IMR-90 (cell line): ENCODE results near the gene INAVA. TPM values are rescaled to one million over a fixed set of nuclear protein-coding genes. Genes with fewer than 3 reads are reported as not detected.

Experiments used
- ATAC-seq: fragments of 200-7000 bp; cut with Tn5 transposase; 2 replicates; pipeline ENCODE4 v1.9.1; 2020; ENCODE audit warnings: low read depth, mild to moderate bottlenecking, moderate library complexity
- BruUV-seq: library from RNA; stranded (reverse); fragments of 400-500 nt; replicated peaks from 2 replicates; lab custom pipeline; 2021; lab: Mats Ljungman, UMichigan
- CTCF ChIA-PET: fragments of 300-600 bp; formaldehyde crosslinking; extraction: SDS; loops from one replicate; lab custom pipeline; 2021; ENCODE audit warnings: antibody characterized with exemption; lab: Yijun Ruan, JAX
- POLR2A ChIA-PET: fragments of 300-600 bp; sonication (Branson Sonifier 250); formaldehyde crosslinking; loops from one replicate; lab custom pipeline; 2022; ENCODE audit warnings: antibody characterized with exemption; ENCODE audit not compliant: unreplicated experiment; lab: Charles Lee
- DNase-seq: peaks from one replicate; pipeline ENCODE4 v3.0.0; 2013
- H2AFZ ChIP-seq: replicated peaks from 2 replicates; pipeline ENCODE3; 2013; ENCODE audit warnings: low read length, mild to moderate bottlenecking; ENCODE audit not compliant: poor library complexity
- H2AK5ac ChIP-seq: 2 replicates; pipeline ENCODE4 v1.6.1; 2013; ENCODE audit warnings: low read depth, low read length, inconsistent platforms
- H2AK9ac ChIP-seq: replicated peaks from 2 replicates; pipeline ENCODE3; 2013; ENCODE audit warnings: mild to moderate bottlenecking, low read depth, low read length, moderate library complexity; ENCODE audit not compliant: poor library complexity
- H2BK120ac ChIP-seq: 2 replicates; pipeline ENCODE4 v1.6.1; 2013; ENCODE audit warnings: low read depth, low read length, inconsistent platforms
- H2BK15ac ChIP-seq: 3 replicates; pipeline ENCODE4 v1.6.1; 2013; ENCODE audit warnings: low read depth, low read length, inconsistent platforms
- H2BK20ac ChIP-seq: 2 replicates; pipeline ENCODE4 v1.6.1; 2013; ENCODE audit warnings: low read depth, mild to moderate bottlenecking, inconsistent platforms, low read length, moderate library complexity
- H2BK5ac ChIP-seq: 2 replicates; pipeline ENCODE4 v1.6.1; 2013; ENCODE audit warnings: mild to moderate bottlenecking, low read depth, low read length, inconsistent platforms; ENCODE audit not compliant: poor library complexity, severe bottlenecking
- H3K14ac ChIP-seq: replicated peaks from 2 replicates; pipeline ENCODE4 v1.6.1; 2013; ENCODE audit warnings: low read depth, low read length, inconsistent platforms
- H3K18ac ChIP-seq: 2 replicates; pipeline ENCODE4 v1.6.1; 2013; ENCODE audit warnings: low read depth, low read length, control low read depth
- H3K23ac ChIP-seq: 2 replicates; pipeline ENCODE4 v1.6.1; 2013; ENCODE audit warnings: low read depth, low read length, inconsistent platforms
- H3K27ac ChIP-seq: 2 replicates; pipeline ENCODE4 v1.5.1; 2013; ENCODE audit warnings: mild to moderate bottlenecking, control low read depth, low read length; ENCODE audit not compliant: insufficient read depth
- H3K27me3 ChIP-seq: 2 replicates; pipeline ENCODE4 v1.6.1; 2013; ENCODE audit warnings: low read length; ENCODE audit not compliant: control insufficient read depth, insufficient read depth
- H3K36me3 ChIP-seq: 2 replicates; pipeline ENCODE4 v1.6.1; 2013; ENCODE audit warnings: low read length, mixed read lengths; ENCODE audit not compliant: control insufficient read depth, insufficient read depth
- H3K4ac ChIP-seq: 2 replicates; pipeline ENCODE4 v1.6.1; 2013; ENCODE audit warnings: low read depth, low read length, inconsistent platforms
- H3K4me1 ChIP-seq: 2 replicates; pipeline ENCODE4 v1.6.1; 2013; ENCODE audit warnings: low read length, mixed read lengths; ENCODE audit not compliant: control insufficient read depth, insufficient read depth
- H3K4me2 ChIP-seq: 2 replicates; pipeline ENCODE4 v1.6.1; 2013; ENCODE audit warnings: low read depth, mild to moderate bottlenecking, control low read depth, low read length, moderate library complexity
- H3K4me3 ChIP-seq: 2 replicates; pipeline ENCODE4 v1.5.1; 2013; ENCODE audit warnings: low read depth, mild to moderate bottlenecking, control low read depth, low read length, moderate library complexity; ENCODE audit not compliant: insufficient read depth
- H3K56ac ChIP-seq: 2 replicates; pipeline ENCODE4 v1.6.1; 2013; ENCODE audit warnings: low read length, inconsistent platforms; ENCODE audit not compliant: insufficient read depth; ENCODE audit errors: extremely low read depth
- H3K79me1 ChIP-seq, 2 experiments: 2 replicates each; pipeline ENCODE4 v1.6.1; 2013; ENCODE audit warnings: low read length in 2 of 2, inconsistent platforms in 1 of 2, low read depth in 1 of 2
- H3K9ac ChIP-seq: 2 replicates; pipeline ENCODE4 v1.6.1; 2013; ENCODE audit warnings: low read depth, low read length, control low read depth
- H3K9me1 ChIP-seq: 2 replicates; pipeline ENCODE4 v1.6.1; 2013; ENCODE audit warnings: low read length, inconsistent platforms; ENCODE audit not compliant: insufficient read depth
- H3K9me3 ChIP-seq: 2 replicates; pipeline ENCODE4 v1.6.1; 2013; ENCODE audit warnings: low read length; ENCODE audit not compliant: control insufficient read depth, insufficient read depth
- H4K20me1 ChIP-seq: 2 replicates; pipeline ENCODE4 v1.6.1; 2013; ENCODE audit warnings: low read length, inconsistent platforms; ENCODE audit not compliant: insufficient read depth
- H4K5ac ChIP-seq: 2 replicates; pipeline ENCODE4 v1.6.1; 2013; ENCODE audit warnings: mild to moderate bottlenecking, low read depth, low read length, control low read depth
- H4K8ac ChIP-seq, 2 experiments: 2 replicates each; pipeline ENCODE4 v1.6.1; 2013; ENCODE audit warnings: low read depth in 2 of 2, low read length in 2 of 2, control low read depth in 1 of 2, inconsistent platforms in 1 of 2
- H4K91ac ChIP-seq: 2 replicates; pipeline ENCODE4 v1.6.1; 2013; ENCODE audit warnings: low read depth, low read length, inconsistent platforms; ENCODE audit not compliant: insufficient read depth
- CEBPB ChIP-seq: IDR thresholded peaks from 2 replicates; pipeline ENCODE4 v1.6.1; 2012; ENCODE audit warnings: low read depth, low read length, improper control_type of control experiment
- FOS ChIP-seq: fragments of 150-350 bp; IDR thresholded peaks from 2 replicates; pipeline ENCODE4 v1.6.1; 2016; ENCODE audit warnings: low read depth, low read length
- MAFK ChIP-seq: IDR thresholded peaks from 2 replicates; pipeline ENCODE4 v1.6.1; 2012; ENCODE audit warnings: low read depth, low read length, improper control_type of control experiment
- MAZ ChIP-seq: IDR thresholded peaks from 2 replicates; pipeline ENCODE4 v1.6.1; 2012; ENCODE audit warnings: low read depth, mild to moderate bottlenecking, low read length, improper control_type of control experiment, moderate library complexity, borderline replicate concordance
- MXI1 ChIP-seq: IDR thresholded peaks from 2 replicates; pipeline ENCODE4 v1.6.1; 2012; ENCODE audit warnings: low read depth, mild to moderate bottlenecking, low read length, moderate library complexity, borderline replicate concordance
- NFE2L2 ChIP-seq: fragments of 150-350 bp; IDR thresholded peaks from 2 replicates; pipeline ENCODE4 v1.6.1; 2016; ENCODE audit warnings: low read depth, mild to moderate bottlenecking, low read length
- RAD21 ChIP-seq: IDR thresholded peaks from 2 replicates; pipeline ENCODE4 v1.6.1; 2012; ENCODE audit warnings: low read length, improper control_type of control experiment
- RCOR1 ChIP-seq: IDR thresholded peaks from 2 replicates; pipeline ENCODE4 v1.6.1; 2012; ENCODE audit warnings: mild to moderate bottlenecking, low read length, improper control_type of control experiment; ENCODE audit not compliant: insufficient replicate concordance
- RFX5 ChIP-seq: IDR thresholded peaks from 2 replicates; pipeline ENCODE4 v1.8.0; 2012; ENCODE audit warnings: low read depth, mild to moderate bottlenecking, low read length, moderate library complexity
- SMC3 ChIP-seq: fragments of 150-350 bp; IDR thresholded peaks from 2 replicates; pipeline ENCODE4 v1.6.1; 2016; ENCODE audit warnings: low read depth, mild to moderate bottlenecking, antibody characterized with exemption, low read length, moderate library complexity
- USF2 ChIP-seq: fragments of 150-350 bp; IDR thresholded peaks from 2 replicates; pipeline ENCODE4 v1.6.1; 2017; ENCODE audit warnings: mild to moderate bottlenecking, antibody characterized with exemption, low read length, low read depth
- dilution Hi-C: fragments of 300-500 bp; cut with HindIII; formaldehyde crosslinking; loops from one replicate; pipeline ENCODE4 v1.14.3; 2018; ENCODE audit warnings: low sequenced_read_pairs; ENCODE audit not compliant: unreplicated experiment
- in situ Hi-C: fragments of 300-500 bp; cut with MboI; formaldehyde crosslinking; loops from 3 replicates; pipeline ENCODE4 v1.14.3; 2019; ENCODE audit warnings: low sequenced_read_pairs, inconsistent platforms, mixed read lengths
- intact Hi-C: fragments of 100-400 bp; cut with micrococcal nuclease; formaldehyde crosslinking; loops from 2 replicates; pipeline ENCODE4 v1.10.0; 2022
- polyA plus RNA-seq, 3 experiments: library from polyadenylated mRNA; depleted of rRNA; stranded (reverse); fragments of >200 nt; gene quantifications; 2 replicates each; pipeline ENCODE4 v1.2.3, GENCODE V29; 2012; ENCODE audit warnings: low replicate concordance in 1 of 3
- total RNA-seq: library from RNA; depleted of rRNA; stranded (reverse); fragments of >200 nt; gene quantifications from 2 replicates; pipeline ENCODE4 v1.2.3, GENCODE V29; 2012
- TF ChIP-seq, protein P1 (sequence below): fragments of 150-350 bp; IDR thresholded peaks from 2 replicates; pipeline ENCODE4 v1.6.1; 2016; ENCODE audit warnings: low read depth, mild to moderate bottlenecking, low read length, moderate library complexity, borderline replicate concordance
- TF ChIP-seq, protein P2 (sequence below): conservative IDR thresholded peaks from 2 replicates; pipeline ENCODE4 v1.5.1; 2012; ENCODE audit warnings: mild to moderate bottlenecking, low read depth, low read length, improper control_type of control experiment

INAVA gene
- total and polyA plus RNA-seq, 2 of the 4 experiments (the other 2 are of a cell fraction) = under 0.01 to 0.07 TPM

DNA sequence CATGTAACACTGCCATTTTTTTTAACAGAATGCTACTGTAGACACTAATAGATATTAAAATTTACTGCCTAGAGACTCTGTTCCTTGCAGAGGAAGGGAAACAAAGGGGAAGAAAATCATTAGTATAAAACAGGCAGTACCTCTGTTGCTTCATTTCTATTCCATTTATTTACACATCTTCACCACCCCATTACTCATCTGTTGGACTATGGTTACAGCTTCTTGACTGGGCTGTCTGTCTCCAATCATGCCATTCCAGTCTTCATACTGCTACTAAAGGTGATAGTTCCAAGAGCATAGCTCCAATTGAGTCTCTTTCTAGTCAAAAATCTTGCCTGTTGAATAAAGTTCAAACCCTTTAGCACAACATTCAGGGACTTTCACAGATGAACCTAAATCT, 44.1 kb upstream of the INAVA start:
- ChIA-PET POLR2A (no interaction called here), CTCF (interaction anchor here (1.0 kb wide), 1 partner anchor 13 kb away, joined by 3 read pairs; no protein-coding TSS in a partner anchor)
- H2BK20ac ChIP-seq = no peak overlapping the region
- TF ChIP-seq RAD21 (no peak), CEBPB (no peak), NFE2L2 (no peak), FOS (no peak), MXI1 (no peak), MAFK (no peak), SMC3 (no peak), RCOR1 (no peak), USF2 (no peak), MAZ (no peak), RFX5 (no peak)
- TF ChIP-seq, protein P1, sequence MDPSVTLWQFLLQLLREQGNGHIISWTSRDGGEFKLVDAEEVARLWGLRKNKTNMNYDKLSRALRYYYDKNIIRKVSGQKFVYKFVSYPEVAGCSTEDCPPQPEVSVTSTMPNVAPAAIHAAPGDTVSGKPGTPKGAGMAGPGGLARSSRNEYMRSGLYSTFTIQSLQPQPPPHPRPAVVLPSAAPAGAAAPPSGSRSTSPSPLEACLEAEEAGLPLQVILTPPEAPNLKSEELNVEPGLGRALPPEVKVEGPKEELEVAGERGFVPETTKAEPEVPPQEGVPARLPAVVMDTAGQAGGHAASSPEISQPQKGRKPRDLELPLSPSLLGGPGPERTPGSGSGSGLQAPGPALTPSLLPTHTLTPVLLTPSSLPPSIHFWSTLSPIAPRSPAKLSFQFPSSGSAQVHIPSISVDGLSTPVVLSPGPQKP = no peak
- TF ChIP-seq, protein P2, sequence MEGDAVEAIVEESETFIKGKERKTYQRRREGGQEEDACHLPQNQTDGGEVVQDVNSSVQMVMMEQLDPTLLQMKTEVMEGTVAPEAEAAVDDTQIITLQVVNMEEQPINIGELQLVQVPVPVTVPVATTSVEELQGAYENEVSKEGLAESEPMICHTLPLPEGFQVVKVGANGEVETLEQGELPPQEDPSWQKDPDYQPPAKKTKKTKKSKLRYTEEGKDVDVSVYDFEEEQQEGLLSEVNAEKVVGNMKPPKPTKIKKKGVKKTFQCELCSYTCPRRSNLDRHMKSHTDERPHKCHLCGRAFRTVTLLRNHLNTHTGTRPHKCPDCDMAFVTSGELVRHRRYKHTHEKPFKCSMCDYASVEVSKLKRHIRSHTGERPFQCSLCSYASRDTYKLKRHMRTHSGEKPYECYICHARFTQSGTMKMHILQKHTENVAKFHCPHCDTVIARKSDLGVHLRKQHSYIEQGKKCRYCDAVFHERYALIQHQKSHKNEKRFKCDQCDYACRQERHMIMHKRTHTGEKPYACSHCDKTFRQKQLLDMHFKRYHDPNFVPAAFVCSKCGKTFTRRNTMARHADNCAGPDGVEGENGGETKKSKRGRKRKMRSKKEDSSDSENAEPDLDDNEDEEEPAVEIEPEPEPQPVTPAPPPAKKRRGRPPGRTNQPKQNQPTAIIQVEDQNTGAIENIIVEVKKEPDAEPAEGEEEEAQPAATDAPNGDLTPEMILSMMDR = no peak
- no peak overlapping the region for H2AK9ac ChIP-seq
- no peak overlapping the region for H3K14ac ChIP-seq
- no peak overlapping the region for H2BK5ac ChIP-seq
- no TSS peak for BruUV-seq
- H3K79me1 ChIP-seq = peaks cover 0 to 15% of the 10 kb centered on the region in 2 experiments; a peak in 2 of 4 replicates
- no peak for DNase-seq
- H3K36me3 ChIP-seq = peaks cover 31% of the 10 kb centered on the region
- intact Hi-C loops = no loop called here
- no peak overlapping the region for H3K4ac ChIP-seq
- no peak overlapping the region for H3K18ac ChIP-seq
- in situ Hi-C loops = no loop called here
- no peaks in the 10 kb centered on the region for H3K9me3 ChIP-seq
- H3K23ac ChIP-seq = no peak overlapping the region
- dilution Hi-C loops = no loop called here
- no peak overlapping the region for H3K56ac ChIP-seq
- H2BK15ac ChIP-seq = no peak overlapping the region
- H3K27me3 ChIP-seq = no peaks in the 10 kb centered on the region
- H4K5ac ChIP-seq = no peak overlapping the region
- no peak overlapping the region for H3K27ac ChIP-seq
- no peaks in the 10 kb centered on the region for H4K20me1 ChIP-seq
- no peak overlapping the region for H3K9ac ChIP-seq
- no peaks in the 10 kb centered on the region for H3K4me1 ChIP-seq
- 0 out of 2 replicates have a peak, but pooled peaks cover 3% of the 10 kb centered on the region for H3K9me1 ChIP-seq
- no peak for ATAC-seq
- no peak overlapping the region for H4K91ac ChIP-seq
- no peak overlapping the region for H3K4me3 ChIP-seq
- no peak overlapping the region for H3K4me2 ChIP-seq
- no peak overlapping the region for H2AK5ac ChIP-seq
- no peak overlapping the region for H4K8ac ChIP-seq
- no peak overlapping the region for H2AFZ ChIP-seq
- H2BK120ac ChIP-seq = no peak overlapping the region
